HG03135 (cell line): ENCODE data around the gene PRR27.
"Not testable (repeated sequence)": the region's sequence is repeated elsewhere in the genome, so short reads cannot be mapped to it uniquely, and the experiment has no call there.

Experiments
- ATAC-seq: cut with Tn5 transposase; IDR thresholded peaks from one replicate; pipeline ENCODE4 v1.9.1; 2021; ENCODE audit warnings: mild to moderate bottlenecking, moderate library complexity; ENCODE audit not compliant: unreplicated experiment

The PRR27 gene

GRCh38 chr4:70196857-70197256 lies 42.8 kb downstream of the PRR27 start:
- no peak for ATAC-seq

DNA sequence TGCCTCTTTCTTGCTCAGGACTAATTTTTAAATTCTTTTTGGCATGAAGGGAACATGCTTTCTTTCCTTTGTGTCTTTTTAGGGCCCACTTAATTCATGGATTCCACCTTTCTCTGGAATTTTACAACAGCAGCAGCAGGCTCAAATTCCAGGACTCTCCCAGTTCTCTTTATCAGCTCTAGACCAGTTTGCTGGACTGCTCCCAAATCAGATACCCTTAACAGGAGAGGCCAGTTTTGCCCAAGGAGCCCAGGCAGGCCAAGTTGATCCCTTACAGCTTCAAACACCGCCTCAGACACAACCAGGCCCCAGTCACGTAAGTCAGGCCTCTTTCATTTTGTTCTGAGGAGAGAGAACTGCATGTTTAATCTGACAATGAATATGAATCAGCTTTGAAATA lies 43.8 kb downstream of the PRR27 start:
- no peak for ATAC-seq

GRCh38 chr4:70203601-70204000 lies 49.6 kb downstream of the PRR27 start:
- no peak for ATAC-seq

GRCh38 chr4:70212752-70213151 lies 58.7 kb downstream of the PRR27 start:
- ATAC-seq = not testable (repeated sequence)
